Prostate gland (tissue), 2 donors: ENCODE measurements around the gene KLHDC3. TPM values are rescaled to one million over a fixed set of nuclear protein-coding genes. Genes with fewer than 3 reads are reported as not detected.
A peak's percentile ranks its signal among the peaks of the same experiment; 100 is the strongest.

Source experiments
- DNase-seq: peaks from one replicate; pipeline ENCODE4 v3.0.0-alpha.2; 2019; ENCODE audit warnings: low spot score
- H3K27ac ChIP-seq, 2 donors: fragments of 200-600 bp; sonication (generic); 2 replicates each; pipeline ENCODE4 v1.5.1; 2017 to 2019
- H3K27me3 ChIP-seq: fragments of 200-600 bp; sonication (generic); replicated peaks from 2 replicates; pipeline ENCODE4 v1.5.1; 2019; ENCODE audit not compliant: insufficient read depth
- H3K36me3 ChIP-seq, 2 donors: fragments of 200-600 bp; sonication (generic); 1 replicate in 1 of 2; 2 replicates in 1 of 2; pipeline versions ENCODE4 v1.5.1 to v1.8.1; 2017 to 2019
- H3K4me1 ChIP-seq: fragments of 200-600 bp; sonication (generic); replicated peaks from 2 replicates; pipeline ENCODE4 v1.5.1; 2019
- H3K4me3 ChIP-seq, 2 donors: fragments of 200-600 bp; sonication (generic); 2 replicates each; pipeline ENCODE4 v1.5.1; 2017 to 2019
- H3K9me3 ChIP-seq: fragments of 200-600 bp; sonication (generic); 2 replicates; pipeline ENCODE4 v1.5.1; 2017
- POLR2A ChIP-seq: fragments of 450-650 bp; IDR thresholded peaks from one replicate; pipeline ENCODE4 v1.6.1; 2016; ENCODE audit warnings: antibody characterized with exemption, mild to moderate bottlenecking
- POLR2AphosphoS5 ChIP-seq: sonication (generic); formaldehyde crosslinking; IDR thresholded peaks from one replicate; pipeline ENCODE4 v1.6.1; 2017; ENCODE audit warnings: antibody characterized with exemption
- WGBS: methylation state at CpG from one replicate; pipeline ENCODE4 v1.1.5; 2018; 5-methylcytosine and 5-hydroxymethylcytosine counted together
- intact Hi-C: fragments of 100-400 bp; cut with DNase I; formaldehyde crosslinking; loops from one replicate; pipeline ENCODE4 v1.14.2; 2022
- total RNA-seq, 2 donors: library from RNA; depleted of rRNA; stranded (reverse); fragments of >200 nt; gene quantifications; one replicate each; pipeline ENCODE4 v1.1.0, GENCODE V29; 2016
- TF ChIP-seq, protein P1 (sequence below), 4 experiments: fragments of 200-600 bp in 2 of 4; fragments of 450-650 bp in 2 of 4; sonication (generic) in 2 of 4; IDR thresholded peaks; 1 replicate in 3 of 4; 2 replicates in 1 of 4; pipeline ENCODE4 v1.5.1; 2016 to 2019; ENCODE audit warnings: antibody characterized with exemption in 4 of 4, mild to moderate bottlenecking in 2 of 4, moderate library complexity in 2 of 4

Gene KLHDC3, protein sequence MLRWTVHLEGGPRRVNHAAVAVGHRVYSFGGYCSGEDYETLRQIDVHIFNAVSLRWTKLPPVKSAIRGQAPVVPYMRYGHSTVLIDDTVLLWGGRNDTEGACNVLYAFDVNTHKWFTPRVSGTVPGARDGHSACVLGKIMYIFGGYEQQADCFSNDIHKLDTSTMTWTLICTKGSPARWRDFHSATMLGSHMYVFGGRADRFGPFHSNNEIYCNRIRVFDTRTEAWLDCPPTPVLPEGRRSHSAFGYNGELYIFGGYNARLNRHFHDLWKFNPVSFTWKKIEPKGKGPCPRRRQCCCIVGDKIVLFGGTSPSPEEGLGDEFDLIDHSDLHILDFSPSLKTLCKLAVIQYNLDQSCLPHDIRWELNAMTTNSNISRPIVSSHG
- 100 to 1,000 TPM; 138 to 148 TPM for total RNA-seq

DNA sequence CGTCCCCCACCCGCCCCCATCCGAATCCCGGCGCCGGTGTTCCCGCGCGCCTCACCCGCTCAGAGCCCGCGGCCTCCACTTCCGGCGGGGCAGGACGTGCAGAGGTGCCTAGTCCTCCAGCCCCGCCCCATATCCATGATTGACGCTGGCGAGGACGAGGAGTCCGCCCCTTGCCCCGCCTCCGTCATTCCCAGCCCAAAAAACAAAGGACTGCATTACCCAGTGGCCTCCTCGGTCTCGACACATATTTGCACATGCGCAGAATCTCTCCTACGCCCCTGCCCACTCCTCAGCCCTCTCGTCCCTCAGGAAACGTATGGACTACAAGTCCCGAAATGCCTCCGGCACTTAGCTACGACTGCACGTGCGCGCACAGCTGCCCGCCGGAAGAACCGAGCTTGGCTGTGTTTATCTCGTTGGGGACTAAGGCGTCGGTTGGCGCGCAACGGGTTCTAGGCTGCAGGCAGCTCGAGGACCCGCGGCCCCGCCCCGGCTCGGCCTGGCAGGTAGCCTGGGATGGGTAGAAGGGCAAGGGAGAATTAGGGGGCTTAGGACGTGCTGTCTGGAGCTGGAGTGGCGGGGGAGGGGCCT is at the start of gene KLHDC3, which contains the start of gene MEA1:
KLHDC3 (plus strand) TSS at position 407 of the 591 bp plus-strand sequence. CDS start 2,944 bp downstream, outside the sequence.
MEA1 (minus strand) TSS at position 104 of the 591 bp plus-strand sequence. CDS start 133 bp downstream, outside the sequence.
- H3K9me3 ChIP-seq, result no peaks in the 10 kb centered on the region
- peak within 1 kb of the TSS; percentile 82 to 84 for H3K27ac ChIP-seq
- TF ChIP-seq POLR2AphosphoS5, result peak; percentile 100
- TF ChIP-seq, protein P1, sequence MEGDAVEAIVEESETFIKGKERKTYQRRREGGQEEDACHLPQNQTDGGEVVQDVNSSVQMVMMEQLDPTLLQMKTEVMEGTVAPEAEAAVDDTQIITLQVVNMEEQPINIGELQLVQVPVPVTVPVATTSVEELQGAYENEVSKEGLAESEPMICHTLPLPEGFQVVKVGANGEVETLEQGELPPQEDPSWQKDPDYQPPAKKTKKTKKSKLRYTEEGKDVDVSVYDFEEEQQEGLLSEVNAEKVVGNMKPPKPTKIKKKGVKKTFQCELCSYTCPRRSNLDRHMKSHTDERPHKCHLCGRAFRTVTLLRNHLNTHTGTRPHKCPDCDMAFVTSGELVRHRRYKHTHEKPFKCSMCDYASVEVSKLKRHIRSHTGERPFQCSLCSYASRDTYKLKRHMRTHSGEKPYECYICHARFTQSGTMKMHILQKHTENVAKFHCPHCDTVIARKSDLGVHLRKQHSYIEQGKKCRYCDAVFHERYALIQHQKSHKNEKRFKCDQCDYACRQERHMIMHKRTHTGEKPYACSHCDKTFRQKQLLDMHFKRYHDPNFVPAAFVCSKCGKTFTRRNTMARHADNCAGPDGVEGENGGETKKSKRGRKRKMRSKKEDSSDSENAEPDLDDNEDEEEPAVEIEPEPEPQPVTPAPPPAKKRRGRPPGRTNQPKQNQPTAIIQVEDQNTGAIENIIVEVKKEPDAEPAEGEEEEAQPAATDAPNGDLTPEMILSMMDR (IDR thresholded peaks at IDR 0.05), result no peak
- peak; percentile 58 for TF ChIP-seq POLR2A
- H3K36me3 ChIP-seq, result peaks cover 8 to 19% of the 10 kb centered on the region in 2 donors
- DNase-seq, result peak; percentile 99
- H3K4me1 ChIP-seq, result peaks cover 8% of the 10 kb centered on the region
- intact Hi-C loops, result loop anchor here (5.0 to 10.0 kb wide), 3 partner anchors 51 to 158 kb away; partner anchors contain the start of gene SRF
- 1% methylated on average over 51 of the region's 51 CpGs for WGBS
- peak within 1 kb of the TSS; percentile 69 to 79 for H3K4me3 ChIP-seq
- no peaks in the 10 kb centered on the region for H3K27me3 ChIP-seq

DNA sequence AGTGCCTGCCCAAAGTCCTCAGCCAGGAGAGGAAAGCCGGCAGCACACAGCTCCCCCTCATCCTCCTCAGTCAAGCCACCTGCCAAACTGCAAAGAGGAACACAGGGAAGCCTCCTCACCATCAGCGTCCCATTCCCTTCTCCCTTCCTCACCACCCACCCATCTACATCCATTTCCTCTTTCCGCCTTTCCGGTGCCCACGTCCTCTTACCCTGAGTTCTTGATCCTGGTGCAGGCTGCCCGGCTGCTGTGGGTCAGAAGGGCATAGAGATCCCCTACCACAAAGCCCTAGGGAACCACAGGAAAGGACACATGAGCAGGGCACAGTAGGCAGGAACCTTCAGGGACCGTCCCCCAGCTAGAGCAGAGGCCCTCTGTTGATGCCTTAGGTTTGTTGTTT is 47.5 kb upstream of the KLHDC3 start:
- Histone ChIP-seq H3K27me3 (no peaks in the 10 kb centered on the region), H3K4me1 (no peaks in the 10 kb centered on the region), H3K4me3 (no peak overlapping the region), H3K36me3 (peaks cover 5 to 9% of the 10 kb centered on the region in 2 donors), H3K27ac (no peak overlapping the region), H3K9me3 (no peaks in the 10 kb centered on the region)
- 89% methylated on average over 7 of the region's 7 CpGs for WGBS
- no peak for DNase-seq
- intact Hi-C loops, result no loop called here
- TF ChIP-seq, protein P1 (IDR thresholded peaks at IDR 0.05), result no peak
- TF ChIP-seq POLR2A, result no peak
- no peak for TF ChIP-seq POLR2AphosphoS5

- no peak overlapping the region for H3K4me3 ChIP-seq
- WGBS, result 94% methylated on average over 11 of the region's 11 CpGs
Measured at GRCh38 chr6:42967228-42967627, 46.8 kb upstream of the KLHDC3 start.

DNA sequence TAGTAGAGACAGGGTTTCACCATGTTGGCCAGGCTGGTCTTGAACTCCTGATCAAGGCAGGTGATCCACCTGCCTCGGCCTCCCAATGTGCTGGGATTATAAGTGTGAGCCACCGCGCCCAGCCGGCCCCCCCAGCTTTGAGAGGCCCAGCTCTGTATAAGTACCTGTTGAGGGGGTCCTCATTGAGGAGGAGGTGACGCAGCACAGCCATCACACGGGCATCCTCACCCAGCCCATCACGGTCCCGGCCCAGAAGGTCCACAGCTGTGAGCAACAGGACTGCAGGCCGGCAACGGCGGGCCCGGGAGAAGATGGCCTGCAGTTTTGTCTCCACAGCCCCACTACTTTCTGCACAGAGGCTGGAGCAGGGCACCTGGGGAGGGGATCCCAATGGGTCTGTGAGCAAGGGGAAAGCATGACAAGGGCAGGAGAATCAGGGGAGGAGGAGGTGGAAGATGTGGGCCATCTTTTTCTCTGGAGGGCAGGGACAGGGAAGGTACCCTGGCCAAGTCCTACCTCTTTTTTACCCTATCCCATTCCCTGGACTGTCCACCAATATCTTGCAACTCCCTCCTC is 45.8 kb upstream of the KLHDC3 start:
- Histone ChIP-seq H3K4me1 (no peaks in the 10 kb centered on the region), H3K27ac (no peak overlapping the region), H3K4me3 (no peak overlapping the region), H3K27me3 (no peaks in the 10 kb centered on the region), H3K9me3 (no peaks in the 10 kb centered on the region), H3K36me3 (peaks cover 5 to 9% of the 10 kb centered on the region in 2 donors)
- no peak for DNase-seq
- TF ChIP-seq, protein P1 (IDR thresholded peaks at IDR 0.05), result no peak
- TF ChIP-seq POLR2A (no peak), POLR2AphosphoS5 (no peak)
- intact Hi-C loops, result no loop called here
- 90% methylated on average over 12 of the region's 12 CpGs for WGBS

More at GRCh38 chr6:42967228-42967627, 46.8 kb upstream of the KLHDC3 start:
- Histone ChIP-seq H3K27ac (no peak overlapping the region), H3K9me3 (no peaks in the 10 kb centered on the region), H3K27me3 (no peaks in the 10 kb centered on the region), H3K36me3 (peaks cover 5 to 9% of the 10 kb centered on the region in 2 donors), H3K4me1 (no peaks in the 10 kb centered on the region)
- no peak for DNase-seq
- intact Hi-C loops, result no loop called here
- TF ChIP-seq POLR2A (no peak), POLR2AphosphoS5 (no peak)
- TF ChIP-seq, protein P1 (IDR thresholded peaks at IDR 0.05), result no peak
